Measurements from ENCODE around the gene NCAM1. TPM values are rescaled to one million over a fixed set of nuclear protein-coding genes. Genes with fewer than 3 reads are reported as not detected.

NCAM1 gene
- total and polyA plus RNA-seq, 2 experiments from 2014 or later: 0.76 to 1.6 TPM

- H2AFZ ChIP-seq: 0 out of 2 replicates have a peak overlapping the region, but pooled peaks have one; percentile 23
- H3K4me3 ChIP-seq: no peak overlapping the region
- no peaks in the 10 kb centered on the region for H3F3A ChIP-seq (replicated peaks; ENCODE audit: low read depth)
- Mint-ChIP-seq H3K27me3 (ENCODE audit: insufficient read depth, low read depth, poor library complexity) (no peaks in the 10 kb centered on the region), H3K4me1 (peaks cover 6% of the 10 kb centered on the region), H3K36me3 (ENCODE audit: low read depth) (no peaks in the 10 kb centered on the region; the same call in 2 of the 3 replicates), H3K9me3 (peaks cover 7% of the 10 kb centered on the region; the same call in 2 of the 3 replicates), H3K27ac (no peak overlapping the region), H3K4me3 (no peak overlapping the region)
- no peaks in the 10 kb centered on the region for H3K4me1 ChIP-seq (ENCODE audit: insufficient read depth)
- H3K27me3 ChIP-seq (ENCODE audit: insufficient read depth): no peaks in the 10 kb centered on the region
- no peak for TF ChIP-seq CREB1 (CRISPR knock-in tag; IDR thresholded peaks at IDR 0.05; ENCODE audit: low read depth)
- no peak for TF ChIP-seq ZNF114 (CRISPR knock-in tag; IDR thresholded peaks at IDR 0.05)
- no peak for TF ChIP-seq ZNF331 (CRISPR knock-in tag; IDR thresholded peaks at IDR 0.05; ENCODE audit: low read depth)
- TF ChIP-seq STAT1 (IDR thresholded peaks at IDR 0.05; ENCODE audit: unreplicated experiment): no peak
- no peak for TF ChIP-seq NANOG (IDR thresholded peaks at IDR 0.05; ENCODE audit: borderline replicate concordance)
- no peak overlapping the region for H3K27ac ChIP-seq (ENCODE audit: low read depth)
- no peaks in the 10 kb centered on the region for H3K36me3 ChIP-seq (ENCODE audit: insufficient read depth)
- no peaks in the 10 kb centered on the region for H3K9me2 ChIP-seq (ENCODE audit: insufficient read depth)
- no peak overlapping the region for H3K4me2 ChIP-seq
- DNase-seq (ENCODE audit: low spot score) (no peak), ATAC-seq (no peak)
- H4K20me1 ChIP-seq (replicated peaks; ENCODE audit: insufficient read depth): no peaks in the 10 kb centered on the region
- no peaks in the 10 kb centered on the region for H3K79me2 ChIP-seq (replicated peaks; ENCODE audit: insufficient read depth)
Measured at GRCh38 chr11:113045146-113045545, 83.9 kb downstream of the NCAM1 start.

GRCh38 chr11:113046866-113047265 is 85.6 kb downstream of the NCAM1 start:
- Histone ChIP-seq H3K4me3 (no peak overlapping the region), H3K27me3 (ENCODE audit: insufficient read depth) (no peaks in the 10 kb centered on the region), H3K4me1 (ENCODE audit: insufficient read depth) (no peaks in the 10 kb centered on the region), H3K9me2 (ENCODE audit: insufficient read depth) (no peaks in the 10 kb centered on the region), H3F3A (replicated peaks; ENCODE audit: low read depth) (no peaks in the 10 kb centered on the region), H3K36me3 (ENCODE audit: insufficient read depth) (no peaks in the 10 kb centered on the region), H3K79me2 (replicated peaks; ENCODE audit: insufficient read depth) (no peaks in the 10 kb centered on the region), H3K27ac (ENCODE audit: low read depth) (no peak overlapping the region), H2AFZ (no peak overlapping the region), H4K20me1 (replicated peaks; ENCODE audit: insufficient read depth) (no peaks in the 10 kb centered on the region), H3K4me2 (no peak overlapping the region)
- ATAC-seq (no peak), DNase-seq (ENCODE audit: low spot score) (no peak)
- no peak overlapping the region for H3K27ac Mint-ChIP-seq
- H3K9me3 Mint-ChIP-seq: peaks cover 7% of the 10 kb centered on the region; the same call in 2 of the 3 replicates
- no peaks in the 10 kb centered on the region; the same call in 2 of the 3 replicates for H3K36me3 Mint-ChIP-seq (ENCODE audit: low read depth)
- peaks cover 6% of the 10 kb centered on the region for H3K4me1 Mint-ChIP-seq
- H3K27me3 Mint-ChIP-seq (ENCODE audit: insufficient read depth, low read depth, poor library complexity): no peaks in the 10 kb centered on the region
- no peak overlapping the region for H3K4me3 Mint-ChIP-seq
- TF ChIP-seq ZNF114 (CRISPR knock-in tag; IDR thresholded peaks at IDR 0.05) (no peak), JUNB (IDR thresholded peaks at IDR 0.05; ENCODE audit: unreplicated experiment) (no peak), EZH2 (IDR thresholded peaks at IDR 0.05; ENCODE audit: low read depth, unreplicated experiment) (no peak), CTCF (conservative IDR thresholded peaks at IDR 0.05; ENCODE audit: low read depth in 2 of 2) (no peak), ZNF331 (CRISPR knock-in tag; IDR thresholded peaks at IDR 0.05; ENCODE audit: low read depth) (no peak), EZH2phosphoT487 (IDR thresholded peaks at IDR 0.05; ENCODE audit: unreplicated experiment) (no peak), NANOG (IDR thresholded peaks at IDR 0.05; ENCODE audit: borderline replicate concordance) (no peak), ZNF462 (CRISPR knock-in tag; IDR thresholded peaks at IDR 0.05) (no peak), POLR2AphosphoS5 (IDR thresholded peaks at IDR 0.05; ENCODE audit: low read depth) (no peak), ETS1 (IDR thresholded peaks at IDR 0.05) (no peak)
